Activated B cell treated with CpG ODN at 0.5 μM for 24 hours (primary cell): ENCODE measurements around the gene CPEB3. TPM values are rescaled to one million over a fixed set of nuclear protein-coding genes. Genes with fewer than 3 reads are reported as not detected.

ENCODE experiments used
- ATAC-seq: fragments of 200-7000 bp; cut with Tn5 transposase; one replicate; pipeline ENCODE4 v1.10.0; 2021; ENCODE audit warnings: low read depth, mild to moderate bottlenecking, moderate library complexity
- CTCF ChIA-PET: fragments of 350-600 bp; sonication (Branson Sonifier 250); formaldehyde crosslinking; loops from one replicate; lab custom pipeline; 2021; ENCODE audit warnings: antibody characterized with exemption; lab: Charles Lee
- POLR2A ChIA-PET: fragments of 350-600 bp; sonication (Branson Sonifier 250); formaldehyde crosslinking; loops from one replicate; lab custom pipeline; 2021; ENCODE audit warnings: antibody characterized with exemption; lab: Charles Lee
- DNase-seq: peaks from one replicate; pipeline ENCODE4 v3.0.0; 2022
- H3K27ac Mint-ChIP-seq: one replicate; pipeline ENCODE4 v1.8.0; 2020; ENCODE audit warnings: mixed read lengths
- H3K27me3 Mint-ChIP-seq: one replicate; pipeline ENCODE4 v1.8.0; 2021; ENCODE audit warnings: mixed read lengths
- H3K36me3 Mint-ChIP-seq: one replicate; pipeline ENCODE4 v1.8.0; 2021; ENCODE audit warnings: low read depth, mixed read lengths
- H3K4me1 Mint-ChIP-seq: one replicate; pipeline ENCODE4 v1.8.0; 2021; ENCODE audit warnings: mixed read lengths
- H3K4me3 Mint-ChIP-seq: one replicate; pipeline ENCODE4 v1.8.0; 2020; ENCODE audit warnings: mild to moderate bottlenecking, mixed read lengths
- H3K9me3 Mint-ChIP-seq: one replicate; pipeline ENCODE4 v1.8.0; 2020; ENCODE audit warnings: mixed read lengths
- intact Hi-C: fragments of 100-400 bp; cut with micrococcal nuclease; formaldehyde crosslinking; loops from one replicate; pipeline ENCODE4 v1.15.1; 2024
- total RNA-seq: library from RNA; stranded (reverse); gene quantifications from 2 replicates; pipeline ENCODE4 v1.2.3, GENCODE V29; 2022
- TF ChIP-seq, protein P1 (sequence below): fragments of 200-600 bp; IDR thresholded peaks from one replicate; pipeline ENCODE4 v1.8.0; 2022; ENCODE audit warnings: antibody characterized with exemption, mild to moderate bottlenecking

Gene CPEB3
- total RNA-seq, 1 donor from 2014 or later: 2.5 TPM

DNA sequence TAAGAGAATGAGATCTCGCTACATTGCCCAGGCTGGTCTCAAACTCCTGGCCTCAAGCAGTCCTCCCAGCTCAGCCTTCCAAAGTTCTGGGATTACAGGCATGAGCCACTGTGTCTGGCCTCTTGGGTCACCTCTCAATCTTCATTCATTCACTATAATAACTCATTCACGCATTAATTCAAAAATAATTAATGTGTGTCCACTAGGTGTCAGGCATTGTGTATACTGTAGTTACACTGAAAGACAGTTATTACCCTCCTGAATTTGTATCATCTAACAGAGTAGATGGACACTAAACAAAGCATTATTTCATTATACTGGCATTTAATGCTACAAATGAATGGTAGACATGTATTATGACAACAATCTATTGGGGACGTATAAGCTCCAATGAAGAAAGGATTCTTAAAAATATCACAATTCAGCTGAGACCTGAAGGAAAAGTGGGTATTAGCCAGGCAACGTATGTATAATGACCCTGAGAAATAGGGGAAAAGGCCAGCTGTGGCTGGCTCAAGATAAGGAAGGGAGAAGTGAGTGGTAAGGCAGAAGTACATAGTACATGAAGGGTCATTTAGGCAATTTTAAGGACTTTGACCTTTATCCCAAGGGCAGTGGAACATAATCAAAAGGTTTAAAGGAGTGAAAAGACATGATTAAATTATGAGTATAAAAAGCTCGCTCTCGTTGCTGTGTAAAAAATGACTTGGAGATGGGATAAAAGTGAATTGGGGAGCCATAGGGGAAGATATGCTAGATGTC, 216.6 kb downstream of the CPEB3 start:
- TF ChIP-seq, protein P1, sequence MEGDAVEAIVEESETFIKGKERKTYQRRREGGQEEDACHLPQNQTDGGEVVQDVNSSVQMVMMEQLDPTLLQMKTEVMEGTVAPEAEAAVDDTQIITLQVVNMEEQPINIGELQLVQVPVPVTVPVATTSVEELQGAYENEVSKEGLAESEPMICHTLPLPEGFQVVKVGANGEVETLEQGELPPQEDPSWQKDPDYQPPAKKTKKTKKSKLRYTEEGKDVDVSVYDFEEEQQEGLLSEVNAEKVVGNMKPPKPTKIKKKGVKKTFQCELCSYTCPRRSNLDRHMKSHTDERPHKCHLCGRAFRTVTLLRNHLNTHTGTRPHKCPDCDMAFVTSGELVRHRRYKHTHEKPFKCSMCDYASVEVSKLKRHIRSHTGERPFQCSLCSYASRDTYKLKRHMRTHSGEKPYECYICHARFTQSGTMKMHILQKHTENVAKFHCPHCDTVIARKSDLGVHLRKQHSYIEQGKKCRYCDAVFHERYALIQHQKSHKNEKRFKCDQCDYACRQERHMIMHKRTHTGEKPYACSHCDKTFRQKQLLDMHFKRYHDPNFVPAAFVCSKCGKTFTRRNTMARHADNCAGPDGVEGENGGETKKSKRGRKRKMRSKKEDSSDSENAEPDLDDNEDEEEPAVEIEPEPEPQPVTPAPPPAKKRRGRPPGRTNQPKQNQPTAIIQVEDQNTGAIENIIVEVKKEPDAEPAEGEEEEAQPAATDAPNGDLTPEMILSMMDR: no peak
- ATAC-seq (no peak), DNase-seq (no peak)
- no peaks in the 10 kb centered on the region for H3K9me3 Mint-ChIP-seq
- CTCF ChIA-PET: no interaction called here
- no peaks in the 10 kb centered on the region for H3K27me3 Mint-ChIP-seq
- intact Hi-C loops: loop anchor here (10.0 kb wide), 1 partner anchor 1970 kb away; no protein-coding TSS in a partner anchor
- H3K27ac Mint-ChIP-seq: no peak overlapping the region
- no peak overlapping the region for H3K4me3 Mint-ChIP-seq
- H3K4me1 Mint-ChIP-seq: no peaks in the 10 kb centered on the region
- peaks cover 41% of the 10 kb centered on the region for H3K36me3 Mint-ChIP-seq
- POLR2A ChIA-PET: no interaction called here

DNA sequence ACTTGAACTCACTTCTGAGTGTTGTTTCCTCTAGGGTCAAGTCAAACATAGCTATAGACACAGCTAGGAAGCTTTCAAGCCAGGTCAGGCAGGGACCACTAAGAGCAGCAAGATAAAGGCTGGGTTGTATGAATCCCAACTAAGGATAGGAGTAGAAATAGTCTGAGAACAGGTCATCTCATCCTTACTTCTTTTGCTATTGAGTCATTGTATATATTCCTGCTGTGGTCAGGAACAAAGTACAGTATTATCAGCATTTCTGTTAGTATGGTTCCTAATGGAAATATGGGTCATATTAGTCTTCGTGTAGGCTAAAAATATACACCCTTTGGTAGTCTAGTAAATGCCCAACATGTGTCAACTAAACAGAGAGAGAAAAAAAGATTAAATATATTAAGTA, 222.0 kb downstream of the CPEB3 start:
- Mint-ChIP-seq H3K9me3 (no peaks in the 10 kb centered on the region), H3K27ac (no peak overlapping the region), H3K4me3 (no peak overlapping the region), H3K27me3 (no peaks in the 10 kb centered on the region), H3K36me3 (peaks cover 8% of the 10 kb centered on the region), H3K4me1 (no peaks in the 10 kb centered on the region)
- CTCF ChIA-PET: no interaction called here
- ATAC-seq (no peak), DNase-seq (no peak)
- POLR2A ChIA-PET: no interaction called here
- TF ChIP-seq, protein P1: no peak
- intact Hi-C loops: no loop called here

DNA sequence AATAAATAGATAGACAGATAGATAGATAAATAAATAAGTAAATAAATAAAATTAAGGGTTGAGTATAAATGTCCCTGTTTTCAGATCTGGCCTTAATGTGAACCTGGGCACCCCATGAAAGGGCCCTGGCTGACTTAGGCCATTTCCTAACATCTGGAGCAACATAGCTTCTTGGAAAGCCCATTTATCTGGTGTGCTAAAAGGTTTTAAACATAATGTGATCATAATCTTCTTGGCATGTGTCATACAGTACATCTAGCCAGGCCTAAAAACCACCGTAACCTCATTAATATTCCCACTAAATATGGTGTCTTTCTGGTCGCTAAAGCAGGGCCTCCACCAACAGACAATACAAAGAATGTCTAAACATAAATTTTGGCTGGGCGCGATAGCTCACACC, 224.5 kb downstream of the CPEB3 start:
- no peak overlapping the region for H3K27ac Mint-ChIP-seq
- no peak for ATAC-seq
- no peak for DNase-seq
- ChIA-PET POLR2A (no interaction called here), CTCF (no interaction called here)
- peaks cover 6% of the 10 kb centered on the region for H3K36me3 Mint-ChIP-seq
- H3K4me1 Mint-ChIP-seq: no peaks in the 10 kb centered on the region
- intact Hi-C loops: no loop called here
- no peaks in the 10 kb centered on the region for H3K27me3 Mint-ChIP-seq
- H3K4me3 Mint-ChIP-seq: no peak overlapping the region
- TF ChIP-seq, protein P1: no peak
- no peaks in the 10 kb centered on the region for H3K9me3 Mint-ChIP-seq

DNA sequence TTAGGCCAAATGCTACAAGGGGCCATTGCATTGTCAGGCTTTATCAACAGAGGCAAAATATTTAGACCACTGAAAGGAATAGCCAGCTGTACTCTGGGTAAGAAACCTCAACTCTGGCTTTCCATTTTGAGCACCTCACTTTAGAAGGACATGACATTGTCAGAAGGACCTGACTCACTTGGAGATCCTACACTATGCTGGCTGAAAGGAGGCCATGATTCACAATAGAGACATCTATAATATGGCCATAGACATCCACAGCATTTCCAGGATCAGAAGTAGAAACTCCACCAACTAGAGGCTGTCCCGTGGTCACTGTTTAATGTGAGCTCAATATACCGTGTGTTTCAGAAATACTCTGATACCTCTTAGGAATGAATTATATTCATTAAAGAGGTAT, 226.4 kb downstream of the CPEB3 start:
- H3K4me1 Mint-ChIP-seq: no peaks in the 10 kb centered on the region
- intact Hi-C loops: no loop called here
- no peaks in the 10 kb centered on the region for H3K27me3 Mint-ChIP-seq
- no peak overlapping the region for H3K4me3 Mint-ChIP-seq
- DNase-seq (no peak), ATAC-seq (no peak)
- TF ChIP-seq, protein P1: no peak
- POLR2A ChIA-PET: no interaction called here
- no peaks in the 10 kb centered on the region for H3K9me3 Mint-ChIP-seq
- no peak overlapping the region for H3K27ac Mint-ChIP-seq
- CTCF ChIA-PET: no interaction called here
- peaks cover 9% of the 10 kb centered on the region for H3K36me3 Mint-ChIP-seq

DNA sequence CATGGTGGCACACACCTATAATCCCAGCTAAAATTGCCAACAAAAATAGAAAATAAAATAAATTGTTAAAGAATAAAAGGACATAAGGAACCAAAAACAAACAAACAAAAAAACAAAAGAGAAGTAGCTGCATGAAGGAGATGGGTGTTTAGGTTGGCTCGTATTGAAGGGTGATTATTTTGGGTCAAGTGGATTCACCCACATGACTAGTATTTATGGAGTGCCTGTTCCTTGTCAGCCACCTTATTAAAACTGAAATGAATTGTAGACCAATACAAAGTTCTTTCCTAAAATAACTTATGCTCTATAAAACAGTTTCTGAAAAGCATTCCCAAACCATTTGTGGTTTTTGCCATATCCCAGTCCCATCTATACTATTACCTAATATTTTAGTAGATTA, 228.6 kb downstream of the CPEB3 start:
- Mint-ChIP-seq H3K36me3 (peaks cover 11% of the 10 kb centered on the region), H3K27ac (no peak overlapping the region), H3K9me3 (no peaks in the 10 kb centered on the region), H3K4me1 (no peaks in the 10 kb centered on the region), H3K4me3 (no peak overlapping the region), H3K27me3 (no peaks in the 10 kb centered on the region)
- ChIA-PET CTCF (no interaction called here), POLR2A (no interaction called here)
- intact Hi-C loops: no loop called here
- DNase-seq: no peak
- no peak for ATAC-seq
- TF ChIP-seq, protein P1: no peak
